MCF 10A (cell line): ENCODE data around the gene METRNL. TPM values are rescaled to one million over a fixed set of nuclear protein-coding genes. Genes with fewer than 3 reads are reported as not detected.
"Not testable (repeated sequence)": the region's sequence is repeated elsewhere in the genome, so short reads cannot be mapped to it uniquely, and the experiment has no call there.

Source experiments
- BruUV-seq: library from RNA; stranded (reverse); fragments of 400-500 nt; replicated peaks from 2 replicates; lab custom pipeline; 2021; lab: Mats Ljungman, UMichigan
- CTCF ChIA-PET: fragments of 300-600 bp; sonication (Branson Sonifier 250); formaldehyde crosslinking; extraction: SDS; loops from one replicate; lab custom pipeline; 2021; ENCODE audit warnings: antibody characterized with exemption, inconsistent platforms; lab: Yijun Ruan, JAX
- POLR2A ChIA-PET: fragments of 300-600, 350-650 bp; sonication (Branson Sonifier 250); formaldehyde crosslinking; extraction: SDS; loops from one replicate; lab custom pipeline; 2020; ENCODE audit warnings: antibody characterized with exemption, inconsistent platforms; lab: Yijun Ruan, JAX
- DNase-seq: peaks from one replicate; pipeline ENCODE4 v3.0.0-alpha.2; 2018; ENCODE audit not compliant: unreplicated experiment
- H3K27ac Mint-ChIP-seq: one replicate; pipeline ENCODE4 v1.8.0; 2022; ENCODE audit warnings: mild to moderate bottlenecking, low read depth, mixed read lengths; ENCODE audit not compliant: unreplicated experiment
- H3K27me3 Mint-ChIP-seq: one replicate; pipeline ENCODE4 v1.8.0; 2022; ENCODE audit warnings: mixed read lengths; ENCODE audit not compliant: insufficient read depth, unreplicated experiment
- H3K36me3 Mint-ChIP-seq: one replicate; pipeline ENCODE4 v1.8.0; 2022; ENCODE audit warnings: mild to moderate bottlenecking, moderate library complexity, mixed read lengths; ENCODE audit not compliant: insufficient read depth, unreplicated experiment
- H3K4me1 Mint-ChIP-seq: one replicate; pipeline ENCODE4 v1.8.0; 2022; ENCODE audit warnings: mixed read lengths; ENCODE audit not compliant: insufficient read depth, unreplicated experiment
- H3K4me3 Mint-ChIP-seq: one replicate; pipeline ENCODE4 v1.8.0; 2022; ENCODE audit warnings: mild to moderate bottlenecking, moderate library complexity, mixed read lengths; ENCODE audit not compliant: unreplicated experiment
- H3K9me3 Mint-ChIP-seq: one replicate; pipeline ENCODE4 v1.8.0; 2022; ENCODE audit warnings: mixed read lengths; ENCODE audit not compliant: unreplicated experiment
- intact Hi-C: fragments of 100-400 bp; cut with micrococcal nuclease; formaldehyde crosslinking; loops from 2 replicates; pipeline ENCODE4 v1.14.1; 2022
- total RNA-seq: library from RNA; stranded (reverse); gene quantifications from 2 replicates; pipeline ENCODE4 v1.2.3, GENCODE V29; 2022
- TF ChIP-seq, protein P1 (sequence below): fragments of 200-600 bp; IDR thresholded peaks from one replicate; pipeline ENCODE4 v1.8.0; 2022; ENCODE audit warnings: antibody characterized with exemption, mild to moderate bottlenecking; ENCODE audit not compliant: unreplicated experiment

The METRNL gene
- total RNA-seq, 1 experiment from 2014 or later = 14.5 TPM

DNA sequence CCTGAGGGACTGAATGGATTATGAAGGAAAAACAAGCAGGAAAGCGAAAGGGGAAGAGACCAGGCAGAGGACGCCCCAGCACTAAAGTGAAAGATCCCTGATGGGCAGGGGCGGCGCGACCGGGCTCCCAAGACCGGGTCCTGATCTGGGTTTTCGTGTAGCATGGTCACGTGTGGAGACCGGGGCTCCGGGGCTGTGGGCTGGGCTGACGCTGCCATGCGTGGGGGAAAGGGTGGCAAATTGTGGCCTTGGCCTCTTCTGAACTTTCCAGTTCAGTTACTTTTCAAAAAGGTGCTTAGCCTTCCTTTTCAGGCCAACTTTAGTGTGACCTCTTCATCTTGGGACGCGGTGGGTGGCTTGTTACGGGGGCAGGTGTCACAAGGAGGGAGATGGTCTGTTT is 57.5 kb downstream of the METRNL start:
- H3K36me3 Mint-ChIP-seq = no peaks in the 10 kb centered on the region
- no peak for DNase-seq
- BruUV-seq = no TSS peak
- peaks cover 69% of the 10 kb centered on the region for H3K27me3 Mint-ChIP-seq
- intact Hi-C loops = no loop called here
- ChIA-PET POLR2A (interaction anchor here (0.8 kb wide), 1 partner anchor 35 kb away, joined by 5 read pairs; no protein-coding TSS in a partner anchor), CTCF (interaction anchor here (0.6 kb wide), 1 partner anchor 8 kb away, joined by 3 read pairs; no protein-coding TSS in a partner anchor)
- H3K4me3 Mint-ChIP-seq = no peak overlapping the region
- TF ChIP-seq, protein P1, sequence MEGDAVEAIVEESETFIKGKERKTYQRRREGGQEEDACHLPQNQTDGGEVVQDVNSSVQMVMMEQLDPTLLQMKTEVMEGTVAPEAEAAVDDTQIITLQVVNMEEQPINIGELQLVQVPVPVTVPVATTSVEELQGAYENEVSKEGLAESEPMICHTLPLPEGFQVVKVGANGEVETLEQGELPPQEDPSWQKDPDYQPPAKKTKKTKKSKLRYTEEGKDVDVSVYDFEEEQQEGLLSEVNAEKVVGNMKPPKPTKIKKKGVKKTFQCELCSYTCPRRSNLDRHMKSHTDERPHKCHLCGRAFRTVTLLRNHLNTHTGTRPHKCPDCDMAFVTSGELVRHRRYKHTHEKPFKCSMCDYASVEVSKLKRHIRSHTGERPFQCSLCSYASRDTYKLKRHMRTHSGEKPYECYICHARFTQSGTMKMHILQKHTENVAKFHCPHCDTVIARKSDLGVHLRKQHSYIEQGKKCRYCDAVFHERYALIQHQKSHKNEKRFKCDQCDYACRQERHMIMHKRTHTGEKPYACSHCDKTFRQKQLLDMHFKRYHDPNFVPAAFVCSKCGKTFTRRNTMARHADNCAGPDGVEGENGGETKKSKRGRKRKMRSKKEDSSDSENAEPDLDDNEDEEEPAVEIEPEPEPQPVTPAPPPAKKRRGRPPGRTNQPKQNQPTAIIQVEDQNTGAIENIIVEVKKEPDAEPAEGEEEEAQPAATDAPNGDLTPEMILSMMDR = no peak
- no peak overlapping the region for H3K27ac Mint-ChIP-seq
- H3K4me1 Mint-ChIP-seq = peaks cover 4% of the 10 kb centered on the region
- H3K9me3 Mint-ChIP-seq = no peaks in the 10 kb centered on the region

DNA sequence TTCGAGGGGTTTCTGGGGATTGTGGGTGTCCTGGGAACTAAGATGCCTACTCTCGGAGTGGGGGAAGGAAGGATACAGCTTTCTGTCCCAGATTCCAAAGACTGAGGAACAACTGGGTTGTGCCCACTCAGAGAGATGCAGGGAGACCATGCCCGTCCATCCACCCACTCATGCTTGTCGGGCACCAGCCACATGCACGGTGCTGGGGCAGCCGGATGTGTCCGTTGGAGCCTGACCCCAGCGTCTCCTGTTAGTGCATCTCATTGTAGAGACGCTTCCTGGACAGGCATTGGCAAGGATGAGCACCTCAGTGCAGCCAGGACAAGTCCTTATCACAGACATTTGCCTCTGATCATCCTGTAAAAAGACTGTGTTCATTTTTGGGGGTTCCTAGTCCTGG is 58.1 kb downstream of the METRNL start:
- Mint-ChIP-seq H3K27ac (no peak overlapping the region), H3K27me3 (peaks cover 69% of the 10 kb centered on the region), H3K9me3 (no peaks in the 10 kb centered on the region), H3K4me1 (peaks cover 4% of the 10 kb centered on the region), H3K36me3 (no peaks in the 10 kb centered on the region), H3K4me3 (no peak overlapping the region)
- no TSS peak for BruUV-seq
- TF ChIP-seq, protein P1 = no peak
- intact Hi-C loops = no loop called here
- DNase-seq = no peak
- ChIA-PET CTCF (no interaction called here), POLR2A (interaction anchor here (0.5 to 0.8 kb wide), 2 partner anchors 29 to 34 kb away, joined by 3 to 5 read pairs; no protein-coding TSS in a partner anchor)

DNA sequence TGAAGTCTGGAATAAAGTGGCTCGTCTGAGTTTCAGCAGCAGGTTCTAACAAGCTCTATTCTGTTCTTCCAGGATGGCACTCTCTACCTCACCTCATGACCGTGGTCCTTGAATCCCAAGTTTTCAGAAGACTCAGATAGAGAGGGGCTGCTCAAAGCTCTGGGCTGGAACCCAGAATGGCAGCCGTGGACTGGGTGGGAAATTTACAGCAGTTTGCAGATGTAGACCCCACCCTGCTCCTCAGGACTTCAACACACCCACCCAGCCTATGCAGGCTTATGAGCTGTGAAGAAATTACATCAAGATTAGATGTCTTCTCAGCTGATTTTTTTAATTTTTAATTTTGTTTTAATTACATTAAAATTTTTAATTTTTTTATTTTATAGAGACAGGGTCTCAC is 59.4 kb downstream of the METRNL start:
- Mint-ChIP-seq H3K4me1 (no peaks in the 10 kb centered on the region), H3K27ac (no peak overlapping the region), H3K27me3 (peaks cover 69% of the 10 kb centered on the region), H3K9me3 (peaks cover 7% of the 10 kb centered on the region), H3K4me3 (no peak overlapping the region), H3K36me3 (no peaks in the 10 kb centered on the region)
- intact Hi-C loops = no loop called here
- CTCF ChIA-PET = no interaction called here
- POLR2A ChIA-PET = no interaction called here
- DNase-seq = no peak
- BruUV-seq = no TSS peak
- TF ChIP-seq, protein P1 = no peak

DNA sequence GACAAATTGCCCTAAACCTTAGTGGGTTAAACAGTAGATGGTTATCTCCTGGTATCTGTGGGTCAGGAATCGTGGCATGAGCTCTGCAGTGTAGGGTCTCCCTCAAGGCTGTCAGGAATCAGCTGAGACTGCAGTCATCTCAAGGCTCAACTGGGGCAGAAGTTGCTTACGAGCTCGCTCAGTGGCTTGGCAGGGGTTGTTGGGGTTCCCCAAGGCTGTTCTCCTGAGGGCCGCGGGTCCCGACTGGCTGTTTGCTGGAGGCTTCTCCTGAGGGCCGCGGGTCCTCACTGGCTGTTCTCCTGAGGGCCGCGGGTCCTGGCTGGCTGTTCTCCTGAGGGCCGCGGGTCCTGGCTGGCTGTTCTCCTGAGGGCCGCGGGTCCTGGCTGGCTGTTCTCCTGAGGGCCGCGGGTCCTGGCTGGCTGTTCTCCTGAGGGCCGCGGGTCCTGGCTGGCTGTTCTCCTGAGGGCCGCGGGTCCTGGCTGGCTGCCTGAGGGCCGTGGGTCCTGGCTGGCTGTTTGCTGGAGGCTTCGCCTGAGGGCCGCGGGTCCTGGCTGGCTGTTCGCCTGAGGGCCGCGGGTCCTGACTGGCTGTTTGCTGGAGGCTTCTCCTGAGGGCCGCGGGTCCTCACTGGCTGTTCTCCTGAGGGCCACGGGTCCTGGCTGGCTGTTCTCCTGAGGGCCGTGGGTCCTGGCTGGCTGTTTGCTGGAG is 60.3 kb downstream of the METRNL start:
- POLR2A ChIA-PET, H3K36me3 Mint-ChIP-seq, CTCF ChIA-PET, BruUV-seq, intact Hi-C loops, DNase-seq, H3K9me3 Mint-ChIP-seq, H3K4me3 Mint-ChIP-seq, H3K4me1 Mint-ChIP-seq, H3K27ac Mint-ChIP-seq: not testable (repeated sequence)
- peaks cover 78% of the 10 kb centered on the region for H3K27me3 Mint-ChIP-seq

DNA sequence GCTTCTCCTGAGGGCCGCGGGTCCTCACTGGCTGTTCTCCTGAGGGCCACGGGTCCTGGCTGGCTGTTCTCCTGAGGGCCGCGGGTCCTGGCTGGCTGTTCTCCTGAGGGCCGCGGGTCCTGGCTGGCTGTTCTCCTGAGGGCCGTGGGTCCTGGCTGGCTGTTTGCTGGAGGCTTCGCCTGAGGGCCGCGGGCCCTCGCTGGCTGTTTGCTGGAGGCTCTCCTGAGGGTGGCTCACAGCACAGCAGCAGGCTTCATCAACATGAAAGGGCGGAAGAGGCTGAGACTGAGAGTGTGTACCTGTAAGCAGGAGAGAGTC is 60.8 kb downstream of the METRNL start:
- POLR2A ChIA-PET, H3K36me3 Mint-ChIP-seq, intact Hi-C loops, BruUV-seq, H3K9me3 Mint-ChIP-seq, H3K4me3 Mint-ChIP-seq, H3K27ac Mint-ChIP-seq, H3K4me1 Mint-ChIP-seq, CTCF ChIA-PET, DNase-seq: not testable (repeated sequence)
- H3K27me3 Mint-ChIP-seq = peaks cover 79% of the 10 kb centered on the region
